Measurements from ENCODE around the gene COX5A. TPM values are rescaled to one million over a fixed set of nuclear protein-coding genes. Genes with fewer than 3 reads are reported as not detected.

COX5A gene
- polyA plus RNA-seq, 1 donor from 2014 or later: 155 TPM

DNA sequence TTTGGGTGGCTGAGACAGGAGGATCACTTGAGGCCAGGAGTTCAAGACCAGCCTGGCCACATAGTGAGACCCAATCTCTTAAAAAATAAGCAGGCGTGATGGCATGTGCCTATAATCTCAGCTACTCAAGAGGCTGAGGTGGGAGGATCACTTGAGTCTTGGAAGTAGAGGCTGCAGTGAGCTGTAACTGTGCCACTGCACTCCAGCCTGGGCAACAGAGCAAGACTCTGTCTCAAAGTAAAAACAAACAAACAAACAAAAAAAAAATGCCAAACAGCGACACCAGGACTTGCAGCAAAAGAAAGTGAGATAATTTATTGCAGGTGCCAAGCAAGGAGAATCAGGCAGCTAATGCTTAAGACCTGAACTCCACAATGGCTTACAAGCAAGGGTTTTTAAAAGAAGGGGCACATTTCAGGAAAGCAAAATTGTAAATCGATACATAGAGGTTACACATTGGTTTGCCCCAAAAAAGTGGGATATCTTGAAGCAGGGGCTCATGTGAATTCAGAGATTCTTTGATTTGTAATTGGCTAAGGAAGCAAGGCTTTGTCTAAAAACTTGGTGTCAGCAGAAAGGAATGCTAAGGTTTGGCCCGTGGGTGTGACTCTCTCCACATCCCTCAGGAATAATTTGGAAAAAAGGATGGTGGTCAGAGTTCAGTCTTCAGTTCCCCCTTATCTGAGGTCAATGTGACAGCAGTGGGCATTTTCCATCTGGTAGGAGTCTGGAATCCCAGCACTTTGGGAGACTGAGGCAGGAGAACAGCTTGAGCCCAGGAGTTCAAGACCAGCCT is 53.2 kb downstream of the COX5A start:
- Histone ChIP-seq H3K27ac (ENCODE audit: low read length) (no peak overlapping the region), H3K9me2 (ENCODE audit: insufficient read depth, low read length) (no peaks in the 10 kb centered on the region), H2AFZ (ENCODE audit: low read depth, low read length) (no peak overlapping the region)

DNA sequence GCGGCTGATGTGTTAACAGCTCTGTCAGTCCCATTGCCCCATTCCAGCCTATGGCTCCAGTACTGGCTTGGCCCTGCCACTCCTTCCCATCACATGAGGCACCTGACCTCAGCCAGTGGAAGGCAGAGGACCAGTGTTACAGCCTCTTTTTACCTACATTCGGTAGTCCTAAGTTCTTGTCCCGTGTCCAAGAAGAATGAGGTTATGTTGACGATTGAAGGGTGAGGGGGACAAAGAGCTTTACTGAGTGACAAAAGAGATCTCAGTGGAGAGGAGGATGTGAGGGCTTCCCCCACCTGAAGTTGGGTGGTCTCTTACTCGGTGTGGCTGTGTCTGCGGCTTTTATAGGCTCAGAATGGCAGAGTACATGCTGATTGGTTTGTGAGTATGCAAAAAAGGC is 55.3 kb downstream of the COX5A start:
- TF ChIP-seq MXI1 (conservative IDR thresholded peaks at IDR 0.05; ENCODE audit: poor library complexity, severe bottlenecking) (no peak), POLR2AphosphoS5 (IDR thresholded peaks at IDR 0.05) (no peak), TAF1 (IDR thresholded peaks at IDR 0.05; ENCODE audit: low read depth) (no peak), SMC3 (conservative IDR thresholded peaks at IDR 0.05; ENCODE audit: poor library complexity) (no peak), RAD21 (conservative IDR thresholded peaks at IDR 0.05) (no peak), EZH2 (IDR thresholded peaks at IDR 0.05; ENCODE audit: borderline replicate concordance, insufficient read depth, low read length, poor library complexity, severe bottlenecking) (no peak), EP300 (conservative IDR thresholded peaks at IDR 0.05; ENCODE audit: poor library complexity, severe bottlenecking) (no peak)
- TF ChIP-seq, protein P1, sequence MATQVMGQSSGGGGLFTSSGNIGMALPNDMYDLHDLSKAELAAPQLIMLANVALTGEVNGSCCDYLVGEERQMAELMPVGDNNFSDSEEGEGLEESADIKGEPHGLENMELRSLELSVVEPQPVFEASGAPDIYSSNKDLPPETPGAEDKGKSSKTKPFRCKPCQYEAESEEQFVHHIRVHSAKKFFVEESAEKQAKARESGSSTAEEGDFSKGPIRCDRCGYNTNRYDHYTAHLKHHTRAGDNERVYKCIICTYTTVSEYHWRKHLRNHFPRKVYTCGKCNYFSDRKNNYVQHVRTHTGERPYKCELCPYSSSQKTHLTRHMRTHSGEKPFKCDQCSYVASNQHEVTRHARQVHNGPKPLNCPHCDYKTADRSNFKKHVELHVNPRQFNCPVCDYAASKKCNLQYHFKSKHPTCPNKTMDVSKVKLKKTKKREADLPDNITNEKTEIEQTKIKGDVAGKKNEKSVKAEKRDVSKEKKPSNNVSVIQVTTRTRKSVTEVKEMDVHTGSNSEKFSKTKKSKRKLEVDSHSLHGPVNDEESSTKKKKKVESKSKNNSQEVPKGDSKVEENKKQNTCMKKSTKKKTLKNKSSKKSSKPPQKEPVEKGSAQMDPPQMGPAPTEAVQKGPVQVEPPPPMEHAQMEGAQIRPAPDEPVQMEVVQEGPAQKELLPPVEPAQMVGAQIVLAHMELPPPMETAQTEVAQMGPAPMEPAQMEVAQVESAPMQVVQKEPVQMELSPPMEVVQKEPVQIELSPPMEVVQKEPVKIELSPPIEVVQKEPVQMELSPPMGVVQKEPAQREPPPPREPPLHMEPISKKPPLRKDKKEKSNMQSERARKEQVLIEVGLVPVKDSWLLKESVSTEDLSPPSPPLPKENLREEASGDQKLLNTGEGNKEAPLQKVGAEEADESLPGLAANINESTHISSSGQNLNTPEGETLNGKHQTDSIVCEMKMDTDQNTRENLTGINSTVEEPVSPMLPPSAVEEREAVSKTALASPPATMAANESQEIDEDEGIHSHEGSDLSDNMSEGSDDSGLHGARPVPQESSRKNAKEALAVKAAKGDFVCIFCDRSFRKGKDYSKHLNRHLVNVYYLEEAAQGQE (IDR thresholded peaks at IDR 0.05; ENCODE audit: borderline replicate concordance): no peak
- TF ChIP-seq, protein P2, sequence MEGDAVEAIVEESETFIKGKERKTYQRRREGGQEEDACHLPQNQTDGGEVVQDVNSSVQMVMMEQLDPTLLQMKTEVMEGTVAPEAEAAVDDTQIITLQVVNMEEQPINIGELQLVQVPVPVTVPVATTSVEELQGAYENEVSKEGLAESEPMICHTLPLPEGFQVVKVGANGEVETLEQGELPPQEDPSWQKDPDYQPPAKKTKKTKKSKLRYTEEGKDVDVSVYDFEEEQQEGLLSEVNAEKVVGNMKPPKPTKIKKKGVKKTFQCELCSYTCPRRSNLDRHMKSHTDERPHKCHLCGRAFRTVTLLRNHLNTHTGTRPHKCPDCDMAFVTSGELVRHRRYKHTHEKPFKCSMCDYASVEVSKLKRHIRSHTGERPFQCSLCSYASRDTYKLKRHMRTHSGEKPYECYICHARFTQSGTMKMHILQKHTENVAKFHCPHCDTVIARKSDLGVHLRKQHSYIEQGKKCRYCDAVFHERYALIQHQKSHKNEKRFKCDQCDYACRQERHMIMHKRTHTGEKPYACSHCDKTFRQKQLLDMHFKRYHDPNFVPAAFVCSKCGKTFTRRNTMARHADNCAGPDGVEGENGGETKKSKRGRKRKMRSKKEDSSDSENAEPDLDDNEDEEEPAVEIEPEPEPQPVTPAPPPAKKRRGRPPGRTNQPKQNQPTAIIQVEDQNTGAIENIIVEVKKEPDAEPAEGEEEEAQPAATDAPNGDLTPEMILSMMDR (IDR thresholded peaks at IDR 0.05; ENCODE audit: poor library complexity, severe bottlenecking): no peak
- H2AFZ ChIP-seq (ENCODE audit: low read depth, low read length): no peak overlapping the region
- no peak overlapping the region for H3K9ac ChIP-seq (ENCODE audit: low read length)
- no peak overlapping the region for H3K4me3 ChIP-seq (ENCODE audit: low read length)
- no peak overlapping the region for H3K4me2 ChIP-seq (ENCODE audit: low read length)
- H3K27me3 ChIP-seq (ENCODE audit: insufficient read depth, low read depth, low read length): no peaks in the 10 kb centered on the region
- H3K79me2 ChIP-seq (replicated peaks; ENCODE audit: insufficient read depth, low read length): no peaks in the 10 kb centered on the region
- H3K9me3 ChIP-seq (ENCODE audit: low read length): no peaks in the 10 kb centered on the region
- no peaks in the 10 kb centered on the region for H4K20me1 ChIP-seq (ENCODE audit: insufficient read depth)
- no peaks in the 10 kb centered on the region for H3K36me3 ChIP-seq (ENCODE audit: insufficient read depth, low read length)
- no peaks in the 10 kb centered on the region for H3F3A ChIP-seq (ENCODE audit: insufficient read depth, low read length, poor library complexity, severe bottlenecking)
- no peaks in the 10 kb centered on the region for H3K9me2 ChIP-seq (ENCODE audit: insufficient read depth, low read length)
- H3K27ac ChIP-seq (ENCODE audit: low read length): no peak overlapping the region

More for the DNA sequence above, 53.2 kb downstream of the COX5A start:
- Histone ChIP-seq H3K4me2 (ENCODE audit: low read length) (no peak overlapping the region), H3K79me2 (replicated peaks; ENCODE audit: insufficient read depth, low read length) (no peaks in the 10 kb centered on the region), H3K4me3 (ENCODE audit: low read length) (no peak overlapping the region), H3K27me3 (ENCODE audit: insufficient read depth, low read depth, low read length) (no peaks in the 10 kb centered on the region), H3K9ac (ENCODE audit: low read length) (no peak overlapping the region), H3F3A (ENCODE audit: insufficient read depth, low read length, poor library complexity, severe bottlenecking) (no peaks in the 10 kb centered on the region), H4K20me1 (ENCODE audit: insufficient read depth) (no peaks in the 10 kb centered on the region), H3K9me3 (ENCODE audit: low read length) (no peaks in the 10 kb centered on the region), H3K36me3 (ENCODE audit: insufficient read depth, low read length) (no peaks in the 10 kb centered on the region)
- TF ChIP-seq MXI1 (conservative IDR thresholded peaks at IDR 0.05; ENCODE audit: poor library complexity, severe bottlenecking): no peak
- TF ChIP-seq, protein P2 (IDR thresholded peaks at IDR 0.05; ENCODE audit: poor library complexity, severe bottlenecking): no peak
- TF ChIP-seq EZH2 (IDR thresholded peaks at IDR 0.05; ENCODE audit: borderline replicate concordance, insufficient read depth, low read length, poor library complexity, severe bottlenecking): no peak
- TF ChIP-seq, protein P1 (IDR thresholded peaks at IDR 0.05; ENCODE audit: borderline replicate concordance): no peak
- no peak for TF ChIP-seq POLR2AphosphoS5 (IDR thresholded peaks at IDR 0.05)
- no peak for TF ChIP-seq RAD21 (conservative IDR thresholded peaks at IDR 0.05)
- TF ChIP-seq SMC3 (conservative IDR thresholded peaks at IDR 0.05; ENCODE audit: poor library complexity): no peak
- no peak for TF ChIP-seq EP300 (conservative IDR thresholded peaks at IDR 0.05; ENCODE audit: poor library complexity, severe bottlenecking)

All from neural cell (in vitro differentiated cells).